HG02885 (cell line): Measurements from ENCODE around the gene LATS1.
A peak's percentile ranks its signal among the peaks of the same experiment; 100 is the strongest.
"Not testable (repeated sequence)": the region's sequence is repeated elsewhere in the genome, so short reads cannot be mapped to it uniquely, and the experiment has no call there.

Experiments used
- ATAC-seq: cut with Tn5 transposase; IDR thresholded peaks from one replicate; pipeline ENCODE4 v1.9.1; 2021; ENCODE audit warnings: mild to moderate bottlenecking; ENCODE audit not compliant: unreplicated experiment, poor library complexity

LATS1 gene

GRCh38 chr6:149680503-149680902, 37.4 kb downstream of the LATS1 start:
- no peak for ATAC-seq

GRCh38 chr6:149672265-149672664, 45.6 kb downstream of the LATS1 start:
- ATAC-seq, result not testable (repeated sequence)

GRCh38 chr6:149660028-149660427, 57.9 kb downstream of the LATS1 start:
- ATAC-seq, result no peak

- ATAC-seq, result no peak
Measured at GRCh38 chr6:149657441-149657840, 60.5 kb downstream of the LATS1 start.

GRCh38 chr6:149651056-149651455, 66.8 kb downstream of the LATS1 start:
- no peak for ATAC-seq

GRCh38 chr6:149648148-149649145, 69.5 kb downstream of the LATS1 start, which contains the start of gene KATNA1:
Gene KATNA1 (minus strand): TSS chr6:149648714. CDS start chr6:149638547, 10,167 bp downstream.
- ATAC-seq, result peak; percentile 91

GRCh38 chr6:149646599-149646998, 71.3 kb downstream of the LATS1 start:
- ATAC-seq, result no peak

- ATAC-seq, result peak; percentile 59
Measured at GRCh38 chr6:149642829-149643580, 74.9 kb downstream of the LATS1 start.

GRCh38 chr6:149636124-149636523, 81.8 kb downstream of the LATS1 start:
- ATAC-seq, result no peak

GRCh38 chr6:149634315-149634714, 83.6 kb downstream of the LATS1 start:
- ATAC-seq, result no peak

GRCh38 chr6:149628875-149629510, 88.9 kb downstream of the LATS1 start:
- ATAC-seq, result peak; percentile 92

GRCh38 chr6:149627672-149628071, 90.2 kb downstream of the LATS1 start:
- ATAC-seq, result no peak

GRCh38 chr6:149615805-149616204, 102.1 kb downstream of the LATS1 start:
- ATAC-seq, result no peak

GRCh38 chr6:149614337-149614736, 103.6 kb downstream of the LATS1 start:
- ATAC-seq, result no peak

- no peak for ATAC-seq
Measured at GRCh38 chr6:149608381-149608982, 109.4 kb downstream of the LATS1 start.
